Natural killer cell (primary cell): ENCODE results near the gene WDR36. TPM values are rescaled to one million over a fixed set of nuclear protein-coding genes. Genes with fewer than 3 reads are reported as not detected.

Experiments
- ATAC-seq, 3 donors: fragments of 150-1000 bp in 2 of 3; fragments of 200-7000 bp in 1 of 3; cut with Tn5 transposase; 1 replicate in 1 of 3; 2 replicates in 2 of 3; pipeline ENCODE4 v1.10.0; 2021; ENCODE audit warnings: mild to moderate bottlenecking in 2 of 3, moderate library complexity in 2 of 3
- DNase-seq, 2 donors: peaks; one replicate each; pipeline versions ENCODE4 v3.0.0 to v3.0.0-alpha.2; 2013 to 2021; ENCODE audit warnings: mixed read lengths in 1 of 2
- H3K27ac ChIP-seq: one replicate; pipeline ENCODE4 v1.5.1; 2013; ENCODE audit warnings: mild to moderate bottlenecking, low read length
- H3K27me3 ChIP-seq: one replicate; pipeline ENCODE4 v1.6.1; 2013; ENCODE audit warnings: low read length; ENCODE audit not compliant: control insufficient read depth, insufficient read depth
- H3K36me3 ChIP-seq: one replicate; pipeline ENCODE4 v1.6.1; 2013; ENCODE audit warnings: low read length; ENCODE audit not compliant: control insufficient read depth, insufficient read depth
- H3K4me1 ChIP-seq: one replicate; pipeline ENCODE4 v1.6.1; 2013; ENCODE audit warnings: low read length; ENCODE audit not compliant: control insufficient read depth, insufficient read depth
- H3K4me3 ChIP-seq: one replicate; pipeline ENCODE4 v1.5.1; 2013; ENCODE audit warnings: low read length
- H3K9me3 ChIP-seq: one replicate; pipeline ENCODE4 v1.6.1; 2013; ENCODE audit warnings: low read length; ENCODE audit not compliant: control insufficient read depth, insufficient read depth
- H3K27ac Mint-ChIP-seq, 2 donors: one replicate each; pipeline ENCODE4 v1.8.0; 2022; ENCODE audit warnings: mild to moderate bottlenecking in 2 of 2, mixed read lengths in 2 of 2, moderate library complexity in 1 of 2
- H3K27me3 Mint-ChIP-seq, 2 donors: one replicate each; pipeline ENCODE4 v1.8.0; 2022; ENCODE audit warnings: low read depth in 2 of 2, mixed read lengths in 2 of 2
- H3K36me3 Mint-ChIP-seq: one replicate; pipeline ENCODE4 v1.8.0; 2022; ENCODE audit warnings: mixed read lengths
- H3K4me1 Mint-ChIP-seq, 2 donors: one replicate each; pipeline ENCODE4 v1.8.0; 2022; ENCODE audit warnings: mixed read lengths in 2 of 2
- H3K4me3 Mint-ChIP-seq: one replicate; pipeline ENCODE4 v1.8.0; 2022; ENCODE audit warnings: mild to moderate bottlenecking, moderate library complexity, mixed read lengths
- H3K9me3 Mint-ChIP-seq, 2 donors: one replicate each; pipeline ENCODE4 v1.8.0; 2022; ENCODE audit warnings: mixed read lengths in 2 of 2
- WGBS: methylation state at CpG from one replicate; pipeline ENCODE4 v1.1.7; 2013; ENCODE audit warnings: missing lambda C conversion rate; ENCODE audit not compliant: insufficient coverage; 5-methylcytosine and 5-hydroxymethylcytosine counted together
- intact Hi-C: fragments of 100-400 bp; cut with micrococcal nuclease; formaldehyde crosslinking; loops from one replicate; pipeline ENCODE4 v1.14.2; 2022
- total RNA-seq, 4 donors: library from RNA; stranded (reverse); fragments of 120-200 nt in 1 of 4; gene quantifications; one replicate each; pipeline versions ENCODE4 v1.2.3 to v1.2.4, GENCODE V29; 2013 to 2022
- TF ChIP-seq, protein P1 (sequence below): fragments of 200-600 bp; IDR thresholded peaks from one replicate; pipeline ENCODE4 v1.8.0; 2022; ENCODE audit warnings: antibody characterized with exemption

WDR36 gene
- total RNA-seq, 3 donors from 2014 or later (not counting 1 experiment from before 2014, with no cell fraction given) = 23.0 to 24.8 (median 23.9) TPM

DNA sequence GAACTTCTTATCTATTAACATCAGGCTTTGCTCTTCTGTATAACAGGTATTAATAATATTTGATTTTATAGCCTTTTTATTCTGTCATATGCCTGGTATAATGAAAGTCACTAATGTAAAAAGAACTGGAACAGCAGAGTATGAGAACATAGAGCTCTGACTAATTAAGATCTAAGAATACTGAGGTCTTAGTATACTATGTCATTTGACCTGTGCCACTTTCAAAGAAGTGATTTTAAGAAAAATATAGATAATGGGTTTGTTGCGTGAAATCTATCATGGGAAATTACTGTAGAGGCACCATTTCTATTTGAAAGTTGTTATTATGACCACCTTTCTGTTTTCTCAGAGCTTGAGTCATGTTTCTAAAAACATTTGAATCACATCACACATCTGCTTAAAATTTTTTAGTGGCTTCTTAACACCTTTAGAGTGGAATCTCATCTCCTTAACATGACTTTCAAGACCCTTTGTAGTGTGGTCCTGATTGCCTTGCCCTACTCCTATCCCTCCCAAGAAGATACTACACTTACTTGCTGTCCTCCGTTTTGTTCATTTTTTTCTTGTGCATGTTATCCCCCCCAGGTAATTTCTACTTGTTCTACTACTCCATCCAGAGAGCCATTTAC is 14.3 kb downstream of the WDR36 start:
- Histone ChIP-seq H3K36me3 (peaks cover 90% of the 10 kb centered on the region), H3K9me3 (no peaks in the 10 kb centered on the region), H3K4me1 (no peaks in the 10 kb centered on the region), H3K27me3 (no peaks in the 10 kb centered on the region), H3K4me3 (no peak overlapping the region), H3K27ac (no peak overlapping the region)
- peaks cover 0 to 4% of the 10 kb centered on the region in 2 donors for H3K4me1 Mint-ChIP-seq
- DNase-seq = no peak
- no peak overlapping the region for H3K27ac Mint-ChIP-seq
- H3K27me3 Mint-ChIP-seq = no peaks in the 10 kb centered on the region
- 94% methylated on average over 1 of the region's 2 CpGs for WGBS
- ATAC-seq = no peak
- H3K4me3 Mint-ChIP-seq = no peak overlapping the region
- intact Hi-C loops = no loop called here
- TF ChIP-seq, protein P1, sequence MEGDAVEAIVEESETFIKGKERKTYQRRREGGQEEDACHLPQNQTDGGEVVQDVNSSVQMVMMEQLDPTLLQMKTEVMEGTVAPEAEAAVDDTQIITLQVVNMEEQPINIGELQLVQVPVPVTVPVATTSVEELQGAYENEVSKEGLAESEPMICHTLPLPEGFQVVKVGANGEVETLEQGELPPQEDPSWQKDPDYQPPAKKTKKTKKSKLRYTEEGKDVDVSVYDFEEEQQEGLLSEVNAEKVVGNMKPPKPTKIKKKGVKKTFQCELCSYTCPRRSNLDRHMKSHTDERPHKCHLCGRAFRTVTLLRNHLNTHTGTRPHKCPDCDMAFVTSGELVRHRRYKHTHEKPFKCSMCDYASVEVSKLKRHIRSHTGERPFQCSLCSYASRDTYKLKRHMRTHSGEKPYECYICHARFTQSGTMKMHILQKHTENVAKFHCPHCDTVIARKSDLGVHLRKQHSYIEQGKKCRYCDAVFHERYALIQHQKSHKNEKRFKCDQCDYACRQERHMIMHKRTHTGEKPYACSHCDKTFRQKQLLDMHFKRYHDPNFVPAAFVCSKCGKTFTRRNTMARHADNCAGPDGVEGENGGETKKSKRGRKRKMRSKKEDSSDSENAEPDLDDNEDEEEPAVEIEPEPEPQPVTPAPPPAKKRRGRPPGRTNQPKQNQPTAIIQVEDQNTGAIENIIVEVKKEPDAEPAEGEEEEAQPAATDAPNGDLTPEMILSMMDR = no peak
- peaks cover 27% of the 10 kb centered on the region for H3K36me3 Mint-ChIP-seq
- no peaks in the 10 kb centered on the region for H3K9me3 Mint-ChIP-seq

DNA sequence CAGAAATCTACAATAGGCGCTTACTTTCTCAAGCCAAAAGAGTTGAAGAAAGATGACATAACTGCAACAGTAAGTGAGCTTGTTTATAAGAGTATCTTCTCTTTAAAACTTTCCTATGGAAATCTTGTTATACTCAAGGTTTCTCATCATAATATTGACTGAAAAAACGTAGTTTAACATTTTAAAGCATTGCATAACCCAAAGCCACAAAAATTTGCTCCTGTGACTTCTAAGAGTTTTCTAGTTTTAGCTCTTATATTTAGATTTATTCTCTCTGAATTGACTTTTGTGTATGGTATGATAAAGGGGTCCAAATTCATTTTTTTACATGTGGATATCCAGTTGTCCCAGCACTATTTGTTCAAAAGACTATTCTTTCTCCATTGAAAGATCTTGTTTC is 15.2 kb downstream of the WDR36 start:
- Histone ChIP-seq H3K4me3 (no peak overlapping the region), H3K27me3 (no peaks in the 10 kb centered on the region), H3K27ac (no peak overlapping the region), H3K4me1 (no peaks in the 10 kb centered on the region), H3K9me3 (no peaks in the 10 kb centered on the region), H3K36me3 (peaks cover 90% of the 10 kb centered on the region)
- WGBS = no CpG with 5 or more reads among the region's 2 CpGs
- Mint-ChIP-seq H3K27ac (no peak overlapping the region), H3K9me3 (no peaks in the 10 kb centered on the region), H3K4me1 (peaks cover 0 to 4% of the 10 kb centered on the region in 2 donors), H3K4me3 (no peak overlapping the region), H3K27me3 (no peaks in the 10 kb centered on the region), H3K36me3 (peaks cover 27% of the 10 kb centered on the region)
- TF ChIP-seq, protein P1 = no peak
- intact Hi-C loops = no loop called here
- DNase-seq = no peak
- no peak for ATAC-seq

DNA sequence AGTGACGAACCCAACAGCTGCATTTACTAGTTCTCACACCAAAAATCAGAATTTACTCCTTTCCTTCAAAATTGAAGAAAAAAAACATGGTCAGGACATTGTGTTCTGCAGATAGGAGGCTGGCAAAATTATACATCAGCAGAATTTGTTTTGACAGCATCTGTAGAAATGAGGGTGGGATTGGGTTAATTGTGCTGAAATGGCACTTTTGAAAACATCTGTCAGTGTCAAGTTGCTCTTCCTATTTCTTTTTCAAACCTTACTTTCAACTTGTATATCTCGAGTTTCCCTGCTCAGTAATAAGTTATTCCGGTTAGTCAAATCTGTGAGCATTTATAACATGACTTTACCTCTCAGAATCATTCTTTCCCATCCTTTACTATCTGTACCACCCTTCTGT is 19.8 kb downstream of the WDR36 start:
- Mint-ChIP-seq H3K9me3 (no peaks in the 10 kb centered on the region), H3K36me3 (peaks cover 23% of the 10 kb centered on the region), H3K4me3 (no peak overlapping the region), H3K27ac (no peak overlapping the region), H3K4me1 (peaks cover 0 to 5% of the 10 kb centered on the region in 2 donors), H3K27me3 (no peaks in the 10 kb centered on the region)
- H3K27me3 ChIP-seq = no peaks in the 10 kb centered on the region
- 95% methylated on average over 2 of the region's 3 CpGs for WGBS
- no peaks in the 10 kb centered on the region for H3K9me3 ChIP-seq
- H3K4me3 ChIP-seq = no peak overlapping the region
- TF ChIP-seq, protein P1 = no peak
- intact Hi-C loops = no loop called here
- no peak for DNase-seq
- no peaks in the 10 kb centered on the region for H3K4me1 ChIP-seq
- peaks cover 68% of the 10 kb centered on the region for H3K36me3 ChIP-seq
- no peak for ATAC-seq
- no peak overlapping the region for H3K27ac ChIP-seq

DNA sequence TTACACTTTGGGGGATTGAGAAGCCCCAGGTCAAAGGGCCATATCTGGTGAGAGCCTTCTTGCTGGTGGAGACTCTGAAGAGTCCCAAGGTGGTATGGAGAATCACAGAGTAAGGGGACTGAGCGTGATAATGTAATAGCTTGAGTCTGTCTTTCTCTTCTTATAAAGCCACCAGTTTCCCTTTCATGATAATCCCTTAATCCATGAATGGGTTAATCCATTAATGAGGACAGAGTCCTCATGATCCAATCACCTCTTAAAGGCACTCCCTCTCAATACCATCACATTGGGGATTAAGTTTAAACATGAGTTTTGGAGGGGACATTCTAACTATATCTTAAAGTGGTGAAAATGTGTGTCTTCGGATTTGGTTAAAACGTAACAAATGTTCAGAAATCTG is 21.5 kb downstream of the WDR36 start:
- 96% methylated on average over 2 of the region's 3 CpGs for WGBS
- Mint-ChIP-seq H3K4me1 (peaks cover 0 to 4% of the 10 kb centered on the region in 2 donors), H3K27ac (no peak overlapping the region), H3K4me3 (no peak overlapping the region), H3K9me3 (no peaks in the 10 kb centered on the region), H3K36me3 (peaks cover 13% of the 10 kb centered on the region), H3K27me3 (no peaks in the 10 kb centered on the region)
- intact Hi-C loops = no loop called here
- peaks cover 63% of the 10 kb centered on the region for H3K36me3 ChIP-seq
- no peaks in the 10 kb centered on the region for H3K27me3 ChIP-seq
- no peaks in the 10 kb centered on the region for H3K4me1 ChIP-seq
- no peaks in the 10 kb centered on the region for H3K9me3 ChIP-seq
- DNase-seq = no peak
- no peak overlapping the region for H3K4me3 ChIP-seq
- no peak for ATAC-seq
- no peak overlapping the region for H3K27ac ChIP-seq
- TF ChIP-seq, protein P1 = no peak
